Muscle layer of colon (tissue), 2 donors: ENCODE measurements around the gene LBP.

Source experiments
- H3K27ac ChIP-seq: one replicate; pipeline ENCODE4 v1.7.0; 2013; ENCODE audit warnings: low read depth, mild to moderate bottlenecking, low read length, moderate library complexity
- H3K27me3 ChIP-seq, 2 donors: one replicate each; pipeline ENCODE4 v1.7.0; 2013; ENCODE audit warnings: low read length in 2 of 2, mild to moderate bottlenecking in 2 of 2; ENCODE audit not compliant: insufficient read depth in 2 of 2, control insufficient read depth in 1 of 2
- H3K36me3 ChIP-seq: one replicate; pipeline ENCODE4 v1.7.0; 2013; ENCODE audit warnings: mild to moderate bottlenecking, low read length; ENCODE audit not compliant: insufficient read depth
- H3K4me1 ChIP-seq: one replicate; pipeline ENCODE4 v1.7.0; 2013; ENCODE audit warnings: mild to moderate bottlenecking, low read length; ENCODE audit not compliant: insufficient read depth
- H3K4me3 ChIP-seq, 2 donors: one replicate each; pipeline ENCODE4 v1.7.0; 2013; ENCODE audit warnings: low read length in 2 of 2, low read depth in 1 of 2, mild to moderate bottlenecking in 1 of 2, moderate library complexity in 1 of 2
- H3K9ac ChIP-seq: one replicate; pipeline ENCODE4 v1.7.0; 2013; ENCODE audit warnings: low read length
- H3K9me3 ChIP-seq: one replicate; pipeline ENCODE4 v1.7.0; 2013; ENCODE audit warnings: mild to moderate bottlenecking, low read length
- donor health status: abdominal sarcoma.
- donor health status: Adenocarcinoma of cecum.

LBP gene

DNA sequence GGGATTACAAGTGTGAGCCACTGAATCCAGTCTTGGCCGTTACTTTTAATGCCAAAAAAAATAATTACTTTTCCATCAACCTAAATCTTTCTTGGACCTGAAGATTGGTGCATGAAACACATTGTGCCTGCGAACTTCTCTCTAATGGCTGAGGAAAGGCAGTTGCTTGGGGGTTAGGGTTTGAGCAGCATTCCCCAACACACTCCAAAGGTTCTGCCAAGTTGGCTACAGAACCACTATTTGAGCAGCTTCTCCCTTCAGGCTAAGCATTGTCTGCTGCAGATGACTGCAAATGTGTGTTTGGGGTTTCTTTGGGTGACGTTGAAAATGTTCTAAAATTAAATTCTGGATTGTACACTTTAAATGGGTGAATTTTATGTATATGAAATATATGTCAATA is 6.3 kb upstream of the LBP start:
- H3K36me3 ChIP-seq, result no peaks in the 10 kb centered on the region
- no peak overlapping the region for H3K27ac ChIP-seq

DNA sequence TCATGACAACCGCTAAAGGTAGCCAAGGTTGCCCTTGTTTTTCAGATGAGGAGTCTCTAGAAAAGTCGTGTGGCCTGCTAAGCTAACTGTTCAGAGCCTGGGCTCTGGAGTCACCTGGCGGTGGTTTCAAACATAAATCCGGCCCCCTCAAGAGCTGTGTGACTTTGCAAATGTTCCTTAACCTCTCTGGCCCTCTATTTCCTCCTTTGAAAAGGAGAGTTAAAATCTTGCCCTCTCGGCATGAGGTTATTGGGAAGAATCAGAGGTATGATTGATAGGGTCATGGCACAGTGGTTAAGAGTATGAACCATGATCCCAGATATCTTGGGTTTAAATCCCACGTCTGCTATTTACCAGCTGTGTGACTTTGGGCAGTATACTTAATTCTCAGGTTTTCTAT is 5.6 kb upstream of the LBP start:
- Histone ChIP-seq H3K36me3 (no peaks in the 10 kb centered on the region), H3K27me3 (peaks cover 0 to 6% of the 10 kb centered on the region in 2 donors), H3K4me3 (no peak overlapping the region), H3K4me1 (peaks cover 4% of the 10 kb centered on the region), H3K27ac (no peak overlapping the region), H3K9me3 (peaks cover 6% of the 10 kb centered on the region), H3K9ac (no peak overlapping the region)

More for the DNA sequence above, 6.3 kb upstream of the LBP start:
- Histone ChIP-seq H3K4me1 (peaks cover 4% of the 10 kb centered on the region), H3K9me3 (peaks cover 6% of the 10 kb centered on the region), H3K4me3 (no peak overlapping the region), H3K9ac (no peak overlapping the region), H3K27me3 (peaks cover 0 to 6% of the 10 kb centered on the region in 2 donors)

DNA sequence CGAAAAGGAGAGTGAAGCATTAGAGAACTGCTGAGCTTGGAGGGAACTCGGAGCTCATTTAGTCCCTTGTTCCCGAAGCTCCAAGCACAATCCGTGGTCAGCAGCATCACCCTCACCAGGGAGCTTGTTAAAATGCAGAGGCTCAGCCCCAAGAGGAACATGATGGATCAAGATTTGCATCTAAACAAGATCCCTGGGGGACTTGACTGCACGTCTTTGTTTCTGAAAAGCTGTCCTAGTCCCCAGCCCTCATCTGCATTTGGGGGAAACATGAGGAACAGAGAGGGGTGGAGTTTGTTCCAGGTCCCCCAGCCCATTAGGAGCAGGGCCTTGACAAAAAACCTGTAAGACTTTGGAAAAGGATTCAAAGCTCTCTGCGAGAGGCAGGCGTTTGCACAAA is 4.1 kb upstream of the LBP start:
- H3K9me3 ChIP-seq, result peaks cover 6% of the 10 kb centered on the region
- H3K27ac ChIP-seq, result no peak overlapping the region
- H3K9ac ChIP-seq, result no peak overlapping the region
- peaks cover 4% of the 10 kb centered on the region for H3K4me1 ChIP-seq
- no peaks in the 10 kb centered on the region for H3K36me3 ChIP-seq
- H3K27me3 ChIP-seq, result peaks cover 0 to 6% of the 10 kb centered on the region in 2 donors
- no peak overlapping the region for H3K4me3 ChIP-seq

DNA sequence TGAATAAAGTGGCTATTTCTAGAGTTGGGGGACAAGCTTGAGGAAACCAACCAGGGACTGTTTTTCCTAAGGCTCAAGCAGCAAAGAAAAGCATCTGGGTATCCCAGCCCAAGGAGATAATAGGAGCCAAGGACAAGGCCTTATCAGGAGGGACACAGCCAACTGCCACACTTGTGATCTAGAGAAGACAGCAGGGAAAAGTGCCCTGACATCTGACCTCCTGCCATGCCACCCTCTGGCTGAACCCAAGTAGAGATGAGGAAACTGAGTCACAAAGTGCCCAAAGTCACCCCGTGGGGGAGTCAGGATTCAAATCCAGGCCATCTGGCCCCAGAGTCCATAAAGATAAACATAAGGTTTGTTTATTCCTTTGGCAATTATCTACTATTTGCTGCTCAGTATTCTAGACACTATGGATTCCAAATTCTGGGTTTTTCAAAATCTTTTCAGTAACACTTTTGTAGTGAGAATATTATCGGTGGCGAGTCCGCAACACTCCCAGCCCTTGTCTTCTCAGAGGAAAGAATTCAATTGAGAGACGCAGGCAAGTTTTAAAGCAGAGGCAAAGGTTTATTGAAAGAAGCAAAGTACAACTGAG is 3.5 kb upstream of the LBP start:
- no peaks in the 10 kb centered on the region for H3K36me3 ChIP-seq
- peak overlapping the region in 1 of 2 donors; percentile 56 for H3K4me3 ChIP-seq
- peaks cover 4% of the 10 kb centered on the region for H3K4me1 ChIP-seq
- H3K9me3 ChIP-seq, result peaks cover 4% of the 10 kb centered on the region
- H3K9ac ChIP-seq, result peak overlapping the region; percentile 20
- peaks cover 0 to 4% of the 10 kb centered on the region in 2 donors for H3K27me3 ChIP-seq
- H3K27ac ChIP-seq, result no peak overlapping the region

DNA sequence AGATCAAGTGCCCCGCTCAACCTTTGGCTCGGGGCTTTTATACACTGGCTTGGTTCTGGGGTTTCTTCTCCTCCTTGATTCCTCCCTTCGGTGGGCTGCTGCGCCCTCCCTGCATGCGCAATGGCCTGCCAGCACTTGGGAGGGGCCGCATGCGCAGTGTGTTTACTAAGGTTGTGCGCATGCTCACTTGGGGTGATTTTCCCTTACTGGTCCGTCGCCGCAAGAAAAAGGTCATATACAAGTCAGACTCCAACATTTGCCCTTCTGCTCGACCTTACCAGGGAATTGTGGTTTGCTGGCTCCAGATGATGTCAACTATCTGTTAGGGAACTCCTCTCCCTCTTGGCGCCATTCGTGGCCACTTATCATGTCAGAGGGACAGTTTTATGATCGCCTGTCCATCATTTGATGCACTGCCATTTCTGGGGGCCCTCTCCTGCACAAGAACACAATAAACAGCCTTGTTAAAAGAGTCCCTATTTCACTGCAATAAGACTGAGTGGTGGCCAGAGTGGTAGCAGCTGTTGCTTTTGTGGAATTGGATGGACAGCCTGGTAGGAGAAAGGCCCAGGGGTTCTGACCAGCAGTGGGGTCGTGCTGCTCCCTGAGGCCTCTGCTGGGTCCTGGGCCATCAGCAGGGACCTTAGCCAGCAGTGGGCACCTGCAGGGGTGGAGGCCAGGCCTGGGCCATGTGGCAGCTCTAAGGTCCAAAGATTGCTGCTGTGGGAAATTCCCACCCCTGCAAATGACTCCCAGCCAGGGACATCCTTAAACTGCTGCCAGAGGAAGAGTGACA is 2.8 kb upstream of the LBP start:
- Histone ChIP-seq H3K4me1 (peaks cover 4% of the 10 kb centered on the region), H3K27me3 (no peaks in the 10 kb centered on the region), H3K9me3 (no peaks in the 10 kb centered on the region), H3K27ac (no peak overlapping the region), H3K9ac (peak overlapping the region; percentile 20), H3K4me3 (peak overlapping the region in 1 of 2 donors; percentile 56), H3K36me3 (no peaks in the 10 kb centered on the region)

DNA sequence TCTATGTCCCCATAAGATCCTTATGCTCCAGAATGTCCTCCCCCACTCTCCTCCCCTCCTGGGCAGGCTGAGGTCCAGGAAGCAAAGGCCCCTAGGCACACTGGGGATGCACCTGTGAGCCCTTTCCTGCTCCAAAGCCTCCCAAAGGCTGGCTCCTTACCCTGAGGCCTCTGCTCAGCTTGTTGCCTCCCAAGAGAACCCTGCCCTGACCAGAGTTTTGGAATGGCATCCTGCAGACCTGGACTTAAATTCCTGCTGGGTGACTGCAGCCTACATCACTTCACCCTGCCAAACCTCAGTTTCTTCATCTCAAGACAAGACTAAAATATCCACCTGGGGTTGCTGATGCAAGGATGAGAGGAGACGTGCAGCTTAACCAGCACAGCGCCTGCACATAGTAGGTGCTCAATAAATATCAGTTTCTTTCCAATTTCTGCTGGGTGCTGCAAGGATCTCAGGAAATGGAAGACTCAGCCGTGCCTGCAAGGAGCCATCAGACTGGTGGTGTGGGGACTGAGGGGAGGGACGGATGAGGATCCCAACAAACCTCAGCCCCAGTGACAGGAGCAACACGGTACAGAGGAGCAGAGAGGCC is 2.1 kb upstream of the LBP start:
- no peak overlapping the region for H3K27ac ChIP-seq
- H3K4me3 ChIP-seq, result peak overlapping the region in 1 of 2 donors; percentile 56

DNA sequence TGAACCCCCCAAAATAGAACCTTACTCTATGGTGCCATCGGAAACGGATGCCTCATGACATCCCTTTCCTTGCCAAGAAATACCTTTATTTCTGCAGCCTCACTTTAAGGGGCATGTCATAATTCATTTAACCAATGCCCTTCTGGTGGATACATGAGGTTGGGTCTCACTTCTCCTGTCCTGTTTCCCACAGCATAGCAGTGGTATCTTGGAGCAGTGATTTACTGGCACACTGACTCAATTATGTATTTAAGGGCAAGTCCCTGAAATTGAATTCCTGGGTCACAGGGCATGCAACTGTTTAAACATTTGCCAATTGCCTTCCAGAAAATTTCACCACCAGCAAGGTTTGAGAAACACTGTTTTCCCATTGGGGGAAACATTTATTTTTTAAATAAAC is 639 bp upstream of the LBP start:
- H3K27ac ChIP-seq, result no peak overlapping the region
- no peak overlapping the region for H3K9ac ChIP-seq
- H3K27me3 ChIP-seq, result no peaks in the 10 kb centered on the region
- peaks cover 4% of the 10 kb centered on the region for H3K4me1 ChIP-seq
- no peaks in the 10 kb centered on the region for H3K36me3 ChIP-seq
- H3K4me3 ChIP-seq, result no peak overlapping the region
- H3K9me3 ChIP-seq, result no peaks in the 10 kb centered on the region

More for the DNA sequence above, 2.1 kb upstream of the LBP start:
- Histone ChIP-seq H3K36me3 (no peaks in the 10 kb centered on the region), H3K9ac (no peak overlapping the region), H3K27me3 (no peaks in the 10 kb centered on the region), H3K4me1 (peaks cover 4% of the 10 kb centered on the region), H3K9me3 (no peaks in the 10 kb centered on the region)

DNA sequence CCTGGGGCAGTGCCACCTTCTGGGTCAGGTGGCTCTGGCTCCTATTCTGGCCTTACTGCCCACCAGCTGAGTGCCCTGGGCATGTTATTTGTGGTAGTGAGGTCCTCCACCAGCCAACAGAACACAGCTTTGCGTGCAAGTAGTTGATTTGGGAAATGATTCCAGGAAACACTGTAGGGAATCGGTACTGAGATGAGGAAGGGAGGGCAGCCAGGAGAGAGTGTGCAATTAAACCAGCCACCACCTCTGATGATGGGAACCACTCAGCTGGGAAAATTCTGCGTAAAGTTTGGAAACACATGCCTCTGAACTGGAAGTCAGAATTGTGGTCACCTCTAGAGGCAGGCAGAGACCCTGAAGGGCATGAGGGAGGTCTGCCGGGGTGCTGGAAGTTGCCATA is 459 bp downstream of the LBP start:
- Histone ChIP-seq H3K4me3 (no peak overlapping the region), H3K27ac (no peak overlapping the region), H3K27me3 (no peaks in the 10 kb centered on the region), H3K36me3 (no peaks in the 10 kb centered on the region), H3K4me1 (peaks cover 4% of the 10 kb centered on the region), H3K9ac (no peak overlapping the region), H3K9me3 (no peaks in the 10 kb centered on the region)

DNA sequence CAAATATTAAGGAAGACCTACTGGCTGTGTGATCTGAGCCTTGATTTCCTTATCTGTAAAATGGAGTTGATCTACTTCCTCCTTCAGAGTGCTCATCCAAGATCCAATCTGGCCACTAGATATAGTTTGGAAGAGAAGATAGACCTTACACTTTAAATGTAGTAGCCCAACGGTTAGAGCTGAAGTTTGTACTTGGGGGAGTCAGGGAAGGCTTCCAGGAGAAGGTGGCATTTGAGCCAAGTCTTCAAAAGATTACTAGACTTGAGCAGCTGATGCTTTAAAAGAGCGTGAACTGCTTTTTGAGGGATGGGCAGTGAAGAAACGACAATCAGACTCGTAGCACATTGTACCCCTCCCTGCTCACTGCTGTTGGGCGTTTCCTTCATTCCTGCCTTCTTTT is 3.6 kb downstream of the LBP start:
- no peaks in the 10 kb centered on the region for H3K36me3 ChIP-seq
- no peaks in the 10 kb centered on the region for H3K4me1 ChIP-seq
- H3K27me3 ChIP-seq, result no peaks in the 10 kb centered on the region
- no peak overlapping the region for H3K9ac ChIP-seq
- no peaks in the 10 kb centered on the region for H3K9me3 ChIP-seq
- no peak overlapping the region for H3K4me3 ChIP-seq
- H3K27ac ChIP-seq, result no peak overlapping the region

DNA sequence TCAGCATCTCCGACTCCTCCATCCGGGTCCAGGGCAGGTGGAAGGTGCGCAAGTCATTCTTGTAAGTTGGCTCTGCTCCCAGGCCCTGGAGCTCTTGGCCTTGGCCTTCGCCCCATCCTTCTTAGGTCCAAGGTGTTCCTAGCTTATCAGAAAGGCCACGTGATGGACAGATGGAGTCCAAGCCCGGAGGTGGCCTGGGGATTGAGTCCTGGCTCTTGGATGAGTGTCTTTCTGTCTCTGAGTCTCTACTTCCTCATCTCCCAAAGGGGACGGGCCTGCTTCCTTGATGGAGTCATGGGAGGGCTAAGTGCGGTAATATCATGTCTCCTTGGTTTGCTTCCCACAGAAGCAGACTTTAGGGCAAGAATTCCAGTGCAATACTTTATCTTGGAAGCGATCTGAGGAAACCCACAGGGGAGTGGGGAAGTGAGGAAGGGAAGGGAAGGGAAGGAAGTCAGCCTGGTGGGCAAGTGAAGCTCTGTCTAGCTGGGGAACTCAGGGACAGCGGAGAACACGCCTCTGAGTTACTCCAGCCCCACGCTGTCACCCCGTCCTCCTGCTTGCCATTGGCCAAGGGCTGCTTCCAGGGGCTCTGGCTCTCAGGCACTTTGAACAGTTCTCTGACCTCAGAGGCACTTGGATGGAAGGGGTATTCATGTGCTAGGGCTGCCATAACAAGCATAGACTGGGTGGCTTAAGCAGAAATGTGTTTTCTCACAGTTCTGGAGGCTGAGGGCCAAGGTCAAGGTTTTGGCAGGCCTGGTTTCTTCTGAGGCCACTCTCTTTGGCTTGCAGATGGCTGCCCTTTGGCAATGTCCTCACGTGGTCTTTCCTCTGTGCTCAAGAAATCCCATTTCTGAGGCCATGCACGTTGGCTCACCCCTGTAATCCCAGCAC is 4.8 kb downstream of the LBP start:
- H3K4me3 ChIP-seq, result no peak overlapping the region
- no peaks in the 10 kb centered on the region for H3K36me3 ChIP-seq
- no peaks in the 10 kb centered on the region for H3K27me3 ChIP-seq
- no peak overlapping the region for H3K9ac ChIP-seq
- no peaks in the 10 kb centered on the region for H3K9me3 ChIP-seq
- H3K27ac ChIP-seq, result no peak overlapping the region
- no peaks in the 10 kb centered on the region for H3K4me1 ChIP-seq

DNA sequence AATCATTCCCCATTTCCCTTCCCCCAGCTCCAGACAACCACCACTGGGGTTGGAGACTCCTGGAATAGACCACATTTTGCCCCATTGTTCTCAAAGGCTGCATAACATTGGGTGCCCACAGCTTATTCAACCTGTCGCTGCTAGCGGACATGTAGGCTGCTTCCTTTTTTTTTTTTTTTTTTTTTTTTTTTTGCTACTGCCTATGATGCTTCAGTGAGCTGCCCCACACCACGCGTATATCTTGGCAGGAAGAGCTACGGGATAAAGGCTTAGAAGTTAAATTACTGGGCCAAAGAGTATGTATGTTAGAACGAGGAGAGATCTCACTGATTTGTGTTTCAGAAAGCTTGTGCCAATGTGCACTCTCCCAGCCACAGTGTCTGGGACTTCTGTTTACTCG is 7.0 kb downstream of the LBP start:
- H3K4me3 ChIP-seq, result no peak overlapping the region
- no peak overlapping the region for H3K9ac ChIP-seq
- no peaks in the 10 kb centered on the region for H3K9me3 ChIP-seq
- H3K27ac ChIP-seq, result no peak overlapping the region
- H3K27me3 ChIP-seq, result no peaks in the 10 kb centered on the region
- no peaks in the 10 kb centered on the region for H3K4me1 ChIP-seq
- no peaks in the 10 kb centered on the region for H3K36me3 ChIP-seq
